HepG2 (cell line): ENCODE results near the gene SSC5D. TPM values are rescaled to one million over a fixed set of nuclear protein-coding genes. Genes with fewer than 3 reads are reported as not detected.

Source experiments
- ATAC-seq: fragments of 200-7000 bp; cut with Tn5 transposase; 3 replicates; pipeline ENCODE4 v1.9.1; 2020; ENCODE audit warnings: mild to moderate bottlenecking, moderate library complexity
- BruUV-seq: library from RNA; stranded (reverse); fragments of 400-500 nt; replicated peaks from 2 replicates; lab custom pipeline; 2021; lab: Mats Ljungman, UMichigan
- CTCF ChIA-PET: fragments of 300-600 bp; formaldehyde crosslinking; extraction: SDS; loops from one replicate; lab custom pipeline; 2021; ENCODE audit warnings: low total read pairs, inconsistent platforms, low intra/inter-chr PET ratio; lab: Yijun Ruan, JAX
- POLR2A ChIA-PET: fragments of 350-600 bp; sonication (Branson Sonifier 250); formaldehyde crosslinking; loops from one replicate; lab custom pipeline; 2020; ENCODE audit warnings: antibody characterized with exemption, inconsistent platforms; lab: Yijun Ruan, JAX
- DNase-seq: peaks from one replicate; pipeline ENCODE4 v3.0.0-alpha.2; 2015; ENCODE audit warnings: low spot score
- FAIRE-seq: peaks from 3 replicates; lab custom pipeline; 2011; peaks lifted over from hg19 to GRCh38; lab: Jason Lieb, UNC
- H2AFZ ChIP-seq: one replicate; pipeline ENCODE4 v1.6.1; 2011; ENCODE audit warnings: low read length, inconsistent platforms
- H3K27ac ChIP-seq: fragments of 300-600 bp; 3 replicates; pipeline ENCODE4 v1.8.0; 2011; ENCODE audit warnings: mixed run types, mild to moderate bottlenecking, mixed read lengths, low read length, inconsistent platforms; ENCODE audit not compliant: insufficient read depth; ENCODE audit errors: extremely low read length
- H3K27me3 ChIP-seq, 2 experiments: fragments of 200-600 bp in 1 of 2; 2 replicates in 1 of 2; 3 replicates in 1 of 2; pipeline versions ENCODE4 v1.6.0 to v1.8.0; 2011; ENCODE audit warnings: low read length in 2 of 2, mild to moderate bottlenecking in 2 of 2, moderate library complexity in 2 of 2, inconsistent platforms in 1 of 2; ENCODE audit not compliant: insufficient read depth in 2 of 2, control insufficient read depth in 1 of 2
- H3K36me3 ChIP-seq, 2 experiments: fragments of 200-600 bp in 1 of 2; replicated peaks in 1 of 2; 2 replicates in 1 of 2; 3 replicates in 1 of 2; pipeline versions ENCODE4 v1.5.1 to v1.8.0; 2011; ENCODE audit warnings: low read length in 2 of 2, inconsistent platforms in 1 of 2; ENCODE audit not compliant: insufficient read depth in 2 of 2, control insufficient read depth in 1 of 2
- H3K4me1 ChIP-seq: 2 replicates; pipeline ENCODE4 v1.5.1; 2012; ENCODE audit warnings: low read length, inconsistent platforms; ENCODE audit not compliant: insufficient read depth
- H3K4me2 ChIP-seq: 2 replicates; pipeline ENCODE4 v1.6.0; 2011; ENCODE audit warnings: low read depth, low read length, inconsistent platforms
- H3K4me3 ChIP-seq, 3 experiments: fragments of 200-600 bp in 1 of 3; sonication (generic), shearing (Covaris generic) in 1 of 3; replicated peaks in 1 of 3; 2 replicates each; pipeline ENCODE4 v1.5.1; 2011 to 2016; ENCODE audit warnings: low read length in 3 of 3, inconsistent platforms in 2 of 3, low read depth in 2 of 3, mild to moderate bottlenecking in 2 of 3, control low read depth in 1 of 3, mixed read lengths in 1 of 3; ENCODE audit not compliant: insufficient read depth in 1 of 3
- H3K79me2 ChIP-seq: one replicate; pipeline ENCODE4 v1.6.1; 2011; ENCODE audit warnings: low read length, inconsistent platforms; ENCODE audit not compliant: insufficient read depth
- H3K9ac ChIP-seq: 2 replicates; pipeline ENCODE4 v1.6.0; 2011; ENCODE audit warnings: mild to moderate bottlenecking, low read depth, low read length, inconsistent platforms; ENCODE audit not compliant: insufficient read depth
- H3K9me3 ChIP-seq: 2 replicates; pipeline ENCODE4 v1.5.1; 2012; ENCODE audit warnings: mild to moderate bottlenecking, low read length
- H4K20me1 ChIP-seq: 2 replicates; pipeline ENCODE4 v1.6.0; 2011; ENCODE audit warnings: inconsistent platforms, mild to moderate bottlenecking, low read length, moderate library complexity; ENCODE audit not compliant: insufficient read depth
- DMAP1 ChIP-seq: IDR thresholded peaks from 2 replicates; pipeline ENCODE4 v1.6.1; 2016
- DRAP1 ChIP-seq: IDR thresholded peaks from 2 replicates; pipeline ENCODE4 v1.6.1; 2016; ENCODE audit warnings: missing genetic modification reagents, missing compliant biosample characterization
- ELF3 ChIP-seq: IDR thresholded peaks from 2 replicates; pipeline ENCODE4 v1.6.1; 2016; ENCODE audit warnings: missing genetic modification reagents, missing compliant biosample characterization
- ETS1 ChIP-seq: sonication (generic); formaldehyde crosslinking; IDR thresholded peaks from 2 replicates; pipeline ENCODE4 v1.4.0; 2020; ENCODE audit warnings: missing genetic modification reagents
- ETV5 ChIP-seq: IDR thresholded peaks from 2 replicates; pipeline ENCODE4 v1.6.1; 2018; ENCODE audit warnings: missing biosample characterization, missing genetic modification reagents, inconsistent platforms, borderline replicate concordance
- GTF3A ChIP-seq: sonication (generic); formaldehyde crosslinking; conservative IDR thresholded peaks from 2 replicates; pipeline ENCODE4 v1.4.0; 2020; ENCODE audit warnings: mild to moderate bottlenecking, missing genetic modification reagents
- NFIC ChIP-seq: IDR thresholded peaks from 2 replicates; pipeline ENCODE4 v1.6.1; 2012; ENCODE audit warnings: mild to moderate bottlenecking, low read length, inconsistent platforms
- NR2F6 ChIP-seq, 2 experiments: IDR thresholded peaks; 2 replicates each; pipeline ENCODE4 v1.6.1; 2016; ENCODE audit warnings: antibody characterized with exemption in 1 of 2, mild to moderate bottlenecking in 1 of 2
- POLR2A ChIP-seq, 2 experiments: IDR thresholded peaks; 2 replicates each; pipeline ENCODE4 v1.6.1; 2011; ENCODE audit warnings: low read depth in 2 of 2, low read length in 2 of 2, mild to moderate bottlenecking in 1 of 2, moderate library complexity in 1 of 2; ENCODE audit not compliant: insufficient read depth in 1 of 2
- PPARG ChIP-seq: conservative IDR thresholded peaks from 2 replicates; pipeline ENCODE4 v1.6.1; 2016; ENCODE audit warnings: missing biosample characterization, missing genetic modification reagents
- RFXAP ChIP-seq: sonication (generic); formaldehyde crosslinking; IDR thresholded peaks from 2 replicates; pipeline ENCODE4 v1.4.0; 2020; ENCODE audit warnings: missing genetic modification reagents, borderline replicate concordance
- ZBTB21 ChIP-seq: sonication (generic); formaldehyde crosslinking; IDR thresholded peaks from 2 replicates; pipeline ENCODE4 v1.4.0; 2020; ENCODE audit warnings: missing genetic modification reagents
- ZNF230 ChIP-seq: sonication (generic); formaldehyde crosslinking; IDR thresholded peaks from 2 replicates; pipeline ENCODE4 v1.4.0; 2020; ENCODE audit warnings: mild to moderate bottlenecking, missing genetic modification reagents
- ZNF343 ChIP-seq: sonication (generic); formaldehyde crosslinking; IDR thresholded peaks from 2 replicates; pipeline ENCODE4 v1.4.0; 2020; ENCODE audit warnings: mild to moderate bottlenecking, missing genetic modification reagents
- ZNF501 ChIP-seq: sonication (generic); formaldehyde crosslinking; IDR thresholded peaks from 2 replicates; pipeline ENCODE4 v1.5.1; 2020; ENCODE audit warnings: mild to moderate bottlenecking, moderate library complexity, missing genetic modification reagents
- WGBS: methylation state at CpG from one replicate; pipeline ENCODE4 v1.1.6; 2017; ENCODE audit warnings: low lambda C conversion rate; 5-methylcytosine and 5-hydroxymethylcytosine counted together
- in situ Hi-C: cut with HindIII; loops from 2 replicates; pipeline ENCODE4 v1.10.0; 2017; ENCODE audit warnings: low pct_unique_long_range_greater_than_20kb; ENCODE audit not compliant: extremely low pct_ligation_motif_present
- intact Hi-C: fragments of 100-400 bp; cut with micrococcal nuclease; formaldehyde crosslinking; loops from one replicate; pipeline ENCODE4 v1.10.0; 2022; ENCODE audit not compliant: unreplicated experiment
- polyA plus RNA-seq, 8 experiments: library from polyadenylated mRNA; depleted of rRNA in 3 of 8; stranded (reverse) in 7 of 8; unstranded in 1 of 8; fragments of >200 nt; fragmentation: Illumina TruSeq in 4 of 8; extraction: Trizol in 4 of 8; gene quantifications; 2 replicates each; pipeline versions ENCODE4 v1.2.1 to v1.2.3, GENCODE V29; 2011 to 2016; ENCODE audit warnings: low read depth in 4 of 8, missing spikeins in 1 of 8, mixed read lengths in 1 of 8; ENCODE audit not compliant: insufficient read depth in 1 of 8
- total RNA-seq, 5 experiments: library from RNA; depleted of rRNA; stranded (reverse); fragments of >200 nt; fragmentation: Illumina TruSeq; extraction: Trizol; gene quantifications; 2 replicates each; pipeline ENCODE4 v1.2.3, GENCODE V29; 2016; ENCODE audit warnings: low read depth in 1 of 5
- TF ChIP-seq, protein P1 (sequence below), 2 experiments: sonication (generic) in 1 of 2; formaldehyde crosslinking in 1 of 2; IDR thresholded peaks; 2 replicates each; pipeline versions ENCODE4 v1.5.1 to v1.6.1; 2011 to 2020; ENCODE audit warnings: borderline replicate concordance in 1 of 2, low read depth in 1 of 2, low read length in 1 of 2, mild to moderate bottlenecking in 1 of 2, missing genetic modification reagents in 1 of 2, moderate library complexity in 1 of 2
- TF ChIP-seq, protein P2 (sequence below): IDR thresholded peaks from 2 replicates; pipeline ENCODE4 v1.6.1; 2012; ENCODE audit warnings: inconsistent platforms
- TF ChIP-seq, protein P3 (sequence below): sonication (generic); formaldehyde crosslinking; IDR thresholded peaks from 2 replicates; pipeline ENCODE4 v1.4.0; 2020; ENCODE audit warnings: missing genetic modification reagents

SSC5D gene
- total and polyA plus RNA-seq, 2 of the 13 experiments (the other 11 are each of a cell fraction or from before 2014, with no cell fraction given) = not detected

DNA sequence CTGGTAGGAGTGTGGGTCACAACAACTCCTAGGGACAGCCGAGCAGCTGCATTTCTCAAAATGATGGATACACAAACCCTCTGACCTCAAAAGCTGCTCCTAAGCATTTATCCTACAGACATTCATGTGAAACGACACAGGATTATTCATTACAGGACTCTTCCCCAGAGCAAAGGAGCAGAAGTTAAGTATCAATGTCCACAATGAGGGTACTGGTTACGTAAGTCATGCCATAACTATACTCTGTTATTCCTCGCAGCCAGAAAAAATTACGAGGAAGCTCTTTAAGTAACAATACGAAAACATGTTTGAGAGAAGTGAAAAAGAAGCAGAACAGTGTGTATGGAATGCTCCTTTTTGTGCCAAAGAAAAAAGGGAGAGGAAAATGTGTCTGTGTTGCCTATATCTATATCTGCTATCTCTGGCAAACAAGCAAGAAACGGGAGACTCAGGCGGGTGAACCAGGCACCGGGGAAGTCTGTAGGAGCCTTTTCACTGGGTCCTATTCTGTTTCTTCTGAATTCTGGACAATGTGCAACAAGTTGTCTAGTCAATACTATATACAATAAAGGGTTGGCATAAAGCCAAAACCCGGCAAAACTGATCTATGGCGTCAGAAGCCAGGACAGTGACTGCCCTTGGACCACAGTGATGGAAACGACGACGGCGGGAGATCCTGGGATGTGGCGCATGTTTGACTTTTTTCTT is 28.1 kb upstream of the SSC5D start:
- Histone ChIP-seq H2AFZ (no peak overlapping the region), H3K27me3 (no peaks in the 10 kb centered on the region), H3K9me3 (no peaks in the 10 kb centered on the region), H4K20me1 (no peaks in the 10 kb centered on the region; the same call in 1 of the 2 replicates), H3K79me2 (peaks cover 20% of the 10 kb centered on the region), H3K9ac (peak overlapping the region; percentile 63), H3K27ac (peak overlapping the region; percentile 93), H3K4me2 (peak overlapping the region; percentile 86), H3K4me3 (peak overlapping the region; percentile 56 to 78 (median 65)), H3K4me1 (peaks cover 46% of the 10 kb centered on the region), H3K36me3 (peaks cover 1 to 8% of the 10 kb centered on the region in 2 experiments; a peak in 4 of 5 replicates)
- intact Hi-C loops (no loop called here), in situ Hi-C loops (no loop called here)
- under 1% methylated on average over 15 of the region's 16 CpGs for WGBS
- ChIA-PET CTCF (no interaction called here), POLR2A (interaction anchor here (1.0 to 1.5 kb wide), 4 partner anchors 16 to 342 kb away, joined by 3 to 10 read pairs (median 4); partner anchors contain the start of genes PPP1R12C and ZNF628)
- ATAC-seq (no peak), DNase-seq (peak; percentile 62), FAIRE-seq (peak; percentile 84)
- TSS peak; percentile 79 for BruUV-seq
- TF ChIP-seq, protein P1, sequence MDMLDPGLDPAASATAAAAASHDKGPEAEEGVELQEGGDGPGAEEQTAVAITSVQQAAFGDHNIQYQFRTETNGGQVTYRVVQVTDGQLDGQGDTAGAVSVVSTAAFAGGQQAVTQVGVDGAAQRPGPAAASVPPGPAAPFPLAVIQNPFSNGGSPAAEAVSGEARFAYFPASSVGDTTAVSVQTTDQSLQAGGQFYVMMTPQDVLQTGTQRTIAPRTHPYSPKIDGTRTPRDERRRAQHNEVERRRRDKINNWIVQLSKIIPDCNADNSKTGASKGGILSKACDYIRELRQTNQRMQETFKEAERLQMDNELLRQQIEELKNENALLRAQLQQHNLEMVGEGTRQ (IDR thresholded peaks at IDR 0.05; ENCODE audit: low read depth, low read length) = no peak
- TF ChIP-seq, protein P1 (CRISPR knock-in tag; IDR thresholded peaks at IDR 0.05; ENCODE audit: borderline replicate concordance) = no peak
- TF ChIP-seq ETS1 (CRISPR knock-in tag) (no peak), POLR2A (IDR thresholded peaks at IDR 0.05; ENCODE audit: insufficient read depth in 1 of 2, low read depth in 2 of 2, low read length in 2 of 2) (peak in 1 of 2 experiments; percentile 25; a peak in 1 of 4 replicates), RFXAP (no peak), NR2F6 (IDR thresholded peaks at IDR 0.05) (no peak), NR2F6 (CRISPR knock-in tag; IDR thresholded peaks at IDR 0.05) (peak; percentile 44; the same call in 1 of the 2 replicates), GTF3A (CRISPR knock-in tag) (0 out of 2 replicates have a peak, but pooled peaks have one; percentile 41), ZNF501 (CRISPR knock-in tag) (0 out of 2 replicates have a peak, but pooled peaks have one; percentile 7), DMAP1 (CRISPR knock-in tag) (peak; percentile 44; the same call in 1 of the 2 replicates), PPARG (CRISPR knock-in tag) (0 out of 2 replicates have a peak, but pooled peaks have one; percentile 9), ZBTB21 (CRISPR knock-in tag) (peak; percentile 84), NFIC (peak; percentile 42; the same call in 1 of the 2 replicates), ZNF343 (CRISPR knock-in tag) (peak; percentile 21; the same call in 1 of the 2 replicates), DRAP1 (CRISPR knock-in tag) (no peak), ELF3 (CRISPR knock-in tag) (0 out of 2 replicates have a peak, but pooled peaks have one; percentile 16), ZNF230 (CRISPR knock-in tag) (0 out of 2 replicates have a peak, but pooled peaks have one; percentile 61), ETV5 (CRISPR knock-in tag) (no peak)
- TF ChIP-seq, protein P2, sequence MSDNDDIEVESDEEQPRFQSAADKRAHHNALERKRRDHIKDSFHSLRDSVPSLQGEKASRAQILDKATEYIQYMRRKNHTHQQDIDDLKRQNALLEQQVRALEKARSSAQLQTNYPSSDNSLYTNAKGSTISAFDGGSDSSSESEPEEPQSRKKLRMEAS = peak; percentile 13; the same call in 1 of the 2 replicates
- TF ChIP-seq, protein P3, sequence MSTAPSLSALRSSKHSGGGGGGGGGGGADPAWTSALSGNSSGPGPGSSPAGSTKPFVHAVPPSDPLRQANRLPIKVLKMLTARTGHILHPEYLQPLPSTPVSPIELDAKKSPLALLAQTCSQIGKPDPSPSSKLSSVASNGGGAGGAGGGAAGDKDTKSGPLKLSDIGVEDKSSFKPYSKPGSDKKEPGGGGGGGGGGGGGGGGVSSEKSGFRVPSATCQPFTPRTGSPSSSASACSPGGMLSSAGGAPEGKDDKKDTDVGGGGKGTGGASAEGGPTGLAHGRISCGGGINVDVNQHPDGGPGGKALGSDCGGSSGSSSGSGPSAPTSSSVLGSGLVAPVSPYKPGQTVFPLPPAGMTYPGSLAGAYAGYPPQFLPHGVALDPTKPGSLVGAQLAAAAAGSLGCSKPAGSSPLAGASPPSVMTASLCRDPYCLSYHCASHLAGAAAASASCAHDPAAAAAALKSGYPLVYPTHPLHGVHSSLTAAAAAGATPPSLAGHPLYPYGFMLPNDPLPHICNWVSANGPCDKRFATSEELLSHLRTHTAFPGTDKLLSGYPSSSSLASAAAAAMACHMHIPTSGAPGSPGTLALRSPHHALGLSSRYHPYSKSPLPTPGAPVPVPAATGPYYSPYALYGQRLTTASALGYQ = 0 out of 2 replicates have a peak, but pooled peaks have one; percentile 28
